IMR-90 (cell line): Measurements from ENCODE around the gene MINDY3. TPM values are rescaled to one million over a fixed set of nuclear protein-coding genes. Genes with fewer than 3 reads are reported as not detected.

Experiments used
- ATAC-seq: fragments of 200-7000 bp; cut with Tn5 transposase; 2 replicates; pipeline ENCODE4 v1.9.1; 2020; ENCODE audit warnings: low read depth, mild to moderate bottlenecking, moderate library complexity
- BruUV-seq: library from RNA; stranded (reverse); fragments of 400-500 nt; replicated peaks from 2 replicates; lab custom pipeline; 2021; lab: Mats Ljungman, UMichigan
- CTCF ChIA-PET: fragments of 300-600 bp; formaldehyde crosslinking; extraction: SDS; loops from one replicate; lab custom pipeline; 2021; ENCODE audit warnings: antibody characterized with exemption; lab: Yijun Ruan, JAX
- POLR2A ChIA-PET: fragments of 300-600 bp; sonication (Branson Sonifier 250); formaldehyde crosslinking; loops from one replicate; lab custom pipeline; 2022; ENCODE audit warnings: antibody characterized with exemption; ENCODE audit not compliant: unreplicated experiment; lab: Charles Lee
- DNase-seq: peaks from one replicate; pipeline ENCODE4 v3.0.0; 2013
- H2AFZ ChIP-seq: replicated peaks from 2 replicates; pipeline ENCODE3; 2013; ENCODE audit warnings: low read length, mild to moderate bottlenecking; ENCODE audit not compliant: poor library complexity
- H2AK5ac ChIP-seq: 2 replicates; pipeline ENCODE4 v1.6.1; 2013; ENCODE audit warnings: low read depth, low read length, inconsistent platforms
- H2AK9ac ChIP-seq: replicated peaks from 2 replicates; pipeline ENCODE3; 2013; ENCODE audit warnings: mild to moderate bottlenecking, low read depth, low read length, moderate library complexity; ENCODE audit not compliant: poor library complexity
- H2BK120ac ChIP-seq: 2 replicates; pipeline ENCODE4 v1.6.1; 2013; ENCODE audit warnings: low read depth, low read length, inconsistent platforms
- H2BK15ac ChIP-seq: 3 replicates; pipeline ENCODE4 v1.6.1; 2013; ENCODE audit warnings: low read depth, low read length, inconsistent platforms
- H2BK20ac ChIP-seq: 2 replicates; pipeline ENCODE4 v1.6.1; 2013; ENCODE audit warnings: low read depth, mild to moderate bottlenecking, inconsistent platforms, low read length, moderate library complexity
- H2BK5ac ChIP-seq: 2 replicates; pipeline ENCODE4 v1.6.1; 2013; ENCODE audit warnings: mild to moderate bottlenecking, low read depth, low read length, inconsistent platforms; ENCODE audit not compliant: poor library complexity, severe bottlenecking
- H3K14ac ChIP-seq: replicated peaks from 2 replicates; pipeline ENCODE4 v1.6.1; 2013; ENCODE audit warnings: low read depth, low read length, inconsistent platforms
- H3K18ac ChIP-seq: 2 replicates; pipeline ENCODE4 v1.6.1; 2013; ENCODE audit warnings: low read depth, low read length, control low read depth
- H3K23ac ChIP-seq: 2 replicates; pipeline ENCODE4 v1.6.1; 2013; ENCODE audit warnings: low read depth, low read length, inconsistent platforms
- H3K27ac ChIP-seq: 2 replicates; pipeline ENCODE4 v1.5.1; 2013; ENCODE audit warnings: mild to moderate bottlenecking, control low read depth, low read length; ENCODE audit not compliant: insufficient read depth
- H3K27me3 ChIP-seq: 2 replicates; pipeline ENCODE4 v1.6.1; 2013; ENCODE audit warnings: low read length; ENCODE audit not compliant: control insufficient read depth, insufficient read depth
- H3K36me3 ChIP-seq: 2 replicates; pipeline ENCODE4 v1.6.1; 2013; ENCODE audit warnings: low read length, mixed read lengths; ENCODE audit not compliant: control insufficient read depth, insufficient read depth
- H3K4ac ChIP-seq: 2 replicates; pipeline ENCODE4 v1.6.1; 2013; ENCODE audit warnings: low read depth, low read length, inconsistent platforms
- H3K4me1 ChIP-seq: 2 replicates; pipeline ENCODE4 v1.6.1; 2013; ENCODE audit warnings: low read length, mixed read lengths; ENCODE audit not compliant: control insufficient read depth, insufficient read depth
- H3K4me2 ChIP-seq: 2 replicates; pipeline ENCODE4 v1.6.1; 2013; ENCODE audit warnings: low read depth, mild to moderate bottlenecking, control low read depth, low read length, moderate library complexity
- H3K4me3 ChIP-seq: 2 replicates; pipeline ENCODE4 v1.5.1; 2013; ENCODE audit warnings: low read depth, mild to moderate bottlenecking, control low read depth, low read length, moderate library complexity; ENCODE audit not compliant: insufficient read depth
- H3K56ac ChIP-seq: 2 replicates; pipeline ENCODE4 v1.6.1; 2013; ENCODE audit warnings: low read length, inconsistent platforms; ENCODE audit not compliant: insufficient read depth; ENCODE audit errors: extremely low read depth
- H3K79me1 ChIP-seq, 2 experiments: 2 replicates each; pipeline ENCODE4 v1.6.1; 2013; ENCODE audit warnings: low read length in 2 of 2, inconsistent platforms in 1 of 2, low read depth in 1 of 2
- H3K9ac ChIP-seq: 2 replicates; pipeline ENCODE4 v1.6.1; 2013; ENCODE audit warnings: low read depth, low read length, control low read depth
- H3K9me1 ChIP-seq: 2 replicates; pipeline ENCODE4 v1.6.1; 2013; ENCODE audit warnings: low read length, inconsistent platforms; ENCODE audit not compliant: insufficient read depth
- H3K9me3 ChIP-seq: 2 replicates; pipeline ENCODE4 v1.6.1; 2013; ENCODE audit warnings: low read length; ENCODE audit not compliant: control insufficient read depth, insufficient read depth
- H4K20me1 ChIP-seq: 2 replicates; pipeline ENCODE4 v1.6.1; 2013; ENCODE audit warnings: low read length, inconsistent platforms; ENCODE audit not compliant: insufficient read depth
- H4K5ac ChIP-seq: 2 replicates; pipeline ENCODE4 v1.6.1; 2013; ENCODE audit warnings: mild to moderate bottlenecking, low read depth, low read length, control low read depth
- H4K8ac ChIP-seq, 2 experiments: 2 replicates each; pipeline ENCODE4 v1.6.1; 2013; ENCODE audit warnings: low read depth in 2 of 2, low read length in 2 of 2, control low read depth in 1 of 2, inconsistent platforms in 1 of 2
- H4K91ac ChIP-seq: 2 replicates; pipeline ENCODE4 v1.6.1; 2013; ENCODE audit warnings: low read depth, low read length, inconsistent platforms; ENCODE audit not compliant: insufficient read depth
- BHLHE40 ChIP-seq: fragments of 150-350 bp; IDR thresholded peaks from 2 replicates; pipeline ENCODE4 v1.6.1; 2016; ENCODE audit warnings: mild to moderate bottlenecking, low read depth, low read length
- CEBPB ChIP-seq: IDR thresholded peaks from 2 replicates; pipeline ENCODE4 v1.6.1; 2012; ENCODE audit warnings: low read depth, low read length, improper control_type of control experiment
- CHD1 ChIP-seq: IDR thresholded peaks from 2 replicates; pipeline ENCODE4 v1.6.1; 2012; ENCODE audit warnings: low read depth, low read length, improper control_type of control experiment
- FOS ChIP-seq: fragments of 150-350 bp; IDR thresholded peaks from 2 replicates; pipeline ENCODE4 v1.6.1; 2016; ENCODE audit warnings: low read depth, low read length
- MAFK ChIP-seq: IDR thresholded peaks from 2 replicates; pipeline ENCODE4 v1.6.1; 2012; ENCODE audit warnings: low read depth, low read length, improper control_type of control experiment
- MAZ ChIP-seq: IDR thresholded peaks from 2 replicates; pipeline ENCODE4 v1.6.1; 2012; ENCODE audit warnings: low read depth, mild to moderate bottlenecking, low read length, improper control_type of control experiment, moderate library complexity, borderline replicate concordance
- MXI1 ChIP-seq: IDR thresholded peaks from 2 replicates; pipeline ENCODE4 v1.6.1; 2012; ENCODE audit warnings: low read depth, mild to moderate bottlenecking, low read length, moderate library complexity, borderline replicate concordance
- NFE2L2 ChIP-seq: fragments of 150-350 bp; IDR thresholded peaks from 2 replicates; pipeline ENCODE4 v1.6.1; 2016; ENCODE audit warnings: low read depth, mild to moderate bottlenecking, low read length
- POLR2A ChIP-seq: IDR thresholded peaks from 2 replicates; pipeline ENCODE4 v1.6.1; 2012; ENCODE audit warnings: mild to moderate bottlenecking, low read depth, low read length
- RAD21 ChIP-seq: IDR thresholded peaks from 2 replicates; pipeline ENCODE4 v1.6.1; 2012; ENCODE audit warnings: low read length, improper control_type of control experiment
- RCOR1 ChIP-seq: IDR thresholded peaks from 2 replicates; pipeline ENCODE4 v1.6.1; 2012; ENCODE audit warnings: mild to moderate bottlenecking, low read length, improper control_type of control experiment; ENCODE audit not compliant: insufficient replicate concordance
- RFX5 ChIP-seq: IDR thresholded peaks from 2 replicates; pipeline ENCODE4 v1.8.0; 2012; ENCODE audit warnings: low read depth, mild to moderate bottlenecking, low read length, moderate library complexity
- SMC3 ChIP-seq: fragments of 150-350 bp; IDR thresholded peaks from 2 replicates; pipeline ENCODE4 v1.6.1; 2016; ENCODE audit warnings: low read depth, mild to moderate bottlenecking, antibody characterized with exemption, low read length, moderate library complexity
- WGBS, 2 experiments: methylation state at CpG; one replicate each; pipeline versions ENCODE4 v1.1.5 to v1.1.7; 2013; ENCODE audit warnings: missing lambda C conversion rate in 2 of 2; ENCODE audit not compliant: insufficient read length in 1 of 2; ENCODE audit errors: extremely low coverage in 2 of 2; 5-methylcytosine and 5-hydroxymethylcytosine counted together
- dilution Hi-C: fragments of 300-500 bp; cut with HindIII; formaldehyde crosslinking; loops from one replicate; pipeline ENCODE4 v1.14.3; 2018; ENCODE audit warnings: low sequenced_read_pairs; ENCODE audit not compliant: unreplicated experiment
- in situ Hi-C: fragments of 300-500 bp; cut with MboI; formaldehyde crosslinking; loops from 3 replicates; pipeline ENCODE4 v1.14.3; 2019; ENCODE audit warnings: low sequenced_read_pairs, inconsistent platforms, mixed read lengths
- intact Hi-C: fragments of 100-400 bp; cut with micrococcal nuclease; formaldehyde crosslinking; loops from 2 replicates; pipeline ENCODE4 v1.10.0; 2022
- polyA plus RNA-seq, 3 experiments: library from polyadenylated mRNA; depleted of rRNA; stranded (reverse); fragments of >200 nt; gene quantifications; 2 replicates each; pipeline ENCODE4 v1.2.3, GENCODE V29; 2012; ENCODE audit warnings: low replicate concordance in 1 of 3
- total RNA-seq: library from RNA; depleted of rRNA; stranded (reverse); fragments of >200 nt; gene quantifications from 2 replicates; pipeline ENCODE4 v1.2.3, GENCODE V29; 2012
- TF ChIP-seq, protein P1 (sequence below): conservative IDR thresholded peaks from 2 replicates; pipeline ENCODE4 v1.5.1; 2012; ENCODE audit warnings: mild to moderate bottlenecking, low read depth, low read length, improper control_type of control experiment
- TF ChIP-seq, protein P2 (sequence below): fragments of 150-350 bp; IDR thresholded peaks from 2 replicates; pipeline ENCODE4 v1.6.1; 2016; ENCODE audit warnings: low read depth, mild to moderate bottlenecking, low read length, moderate library complexity, borderline replicate concordance
- TF ChIP-seq, protein P3 (sequence below): fragments of 150-350 bp; IDR thresholded peaks from 2 replicates; pipeline ENCODE4 v1.6.1; 2017; ENCODE audit warnings: mild to moderate bottlenecking, antibody characterized with exemption, low read length, low read depth

Gene MINDY3
- total and polyA plus RNA-seq, 2 of the 4 experiments (the other 2 are of a cell fraction) = 13.9 to 14.5 TPM

DNA sequence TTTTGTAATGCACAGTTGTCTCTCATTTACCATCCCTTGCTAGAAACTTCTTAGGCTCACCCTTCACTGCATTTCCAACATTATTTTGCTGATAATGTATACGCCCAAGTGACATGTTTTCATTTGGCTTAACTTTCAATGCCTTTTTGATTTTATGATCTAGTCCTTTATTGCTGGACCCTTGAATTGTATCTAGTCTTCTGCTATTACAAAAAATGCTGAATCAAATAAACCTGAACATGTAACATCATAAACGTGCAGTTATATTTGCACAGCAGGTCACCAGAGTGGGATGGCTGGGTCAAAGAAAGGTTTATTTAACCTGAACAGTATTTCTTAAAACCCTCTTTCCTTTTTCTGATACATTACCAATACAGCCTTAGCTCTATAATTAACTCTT is 63.0 kb downstream of the MINDY3 start:
- in situ Hi-C loops (no loop called here), dilution Hi-C loops (no loop called here), intact Hi-C loops (no loop called here)
- no TSS peak for BruUV-seq
- Histone ChIP-seq H3K27me3 (no peaks in the 10 kb centered on the region), H4K91ac (no peak overlapping the region), H3K56ac (no peak overlapping the region), H2BK15ac (no peak overlapping the region), H4K5ac (no peak overlapping the region), H2AK9ac (no peak overlapping the region), H4K8ac (no peak overlapping the region), H3K23ac (no peak overlapping the region), H3K9me3 (no peaks in the 10 kb centered on the region), H3K27ac (no peak overlapping the region), H4K20me1 (no peaks in the 10 kb centered on the region), H3K4me1 (peaks cover under 1% of the 10 kb centered on the region; the same call in 1 of the 2 replicates), H2AK5ac (no peak overlapping the region), H2BK120ac (no peak overlapping the region), H2AFZ (no peak overlapping the region), H3K4me2 (no peak overlapping the region), H3K14ac (no peak overlapping the region), H3K18ac (no peak overlapping the region), H2BK20ac (no peak overlapping the region), H3K4ac (no peak overlapping the region), H2BK5ac (no peak overlapping the region), H3K36me3 (peaks cover 3% of the 10 kb centered on the region; the same call in 1 of the 2 replicates), H3K9me1 (no peaks in the 10 kb centered on the region), H3K79me1 (peaks cover 0 to 5% of the 10 kb centered on the region in 2 experiments; a peak in 1 of 4 replicates), H3K9ac (no peak overlapping the region), H3K4me3 (no peak overlapping the region)
- TF ChIP-seq RAD21 = no peak
- TF ChIP-seq, protein P1, sequence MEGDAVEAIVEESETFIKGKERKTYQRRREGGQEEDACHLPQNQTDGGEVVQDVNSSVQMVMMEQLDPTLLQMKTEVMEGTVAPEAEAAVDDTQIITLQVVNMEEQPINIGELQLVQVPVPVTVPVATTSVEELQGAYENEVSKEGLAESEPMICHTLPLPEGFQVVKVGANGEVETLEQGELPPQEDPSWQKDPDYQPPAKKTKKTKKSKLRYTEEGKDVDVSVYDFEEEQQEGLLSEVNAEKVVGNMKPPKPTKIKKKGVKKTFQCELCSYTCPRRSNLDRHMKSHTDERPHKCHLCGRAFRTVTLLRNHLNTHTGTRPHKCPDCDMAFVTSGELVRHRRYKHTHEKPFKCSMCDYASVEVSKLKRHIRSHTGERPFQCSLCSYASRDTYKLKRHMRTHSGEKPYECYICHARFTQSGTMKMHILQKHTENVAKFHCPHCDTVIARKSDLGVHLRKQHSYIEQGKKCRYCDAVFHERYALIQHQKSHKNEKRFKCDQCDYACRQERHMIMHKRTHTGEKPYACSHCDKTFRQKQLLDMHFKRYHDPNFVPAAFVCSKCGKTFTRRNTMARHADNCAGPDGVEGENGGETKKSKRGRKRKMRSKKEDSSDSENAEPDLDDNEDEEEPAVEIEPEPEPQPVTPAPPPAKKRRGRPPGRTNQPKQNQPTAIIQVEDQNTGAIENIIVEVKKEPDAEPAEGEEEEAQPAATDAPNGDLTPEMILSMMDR = no peak
- TF ChIP-seq MAFK = no peak
- TF ChIP-seq SMC3 = no peak
- no peak for TF ChIP-seq MAZ
- TF ChIP-seq, protein P2, sequence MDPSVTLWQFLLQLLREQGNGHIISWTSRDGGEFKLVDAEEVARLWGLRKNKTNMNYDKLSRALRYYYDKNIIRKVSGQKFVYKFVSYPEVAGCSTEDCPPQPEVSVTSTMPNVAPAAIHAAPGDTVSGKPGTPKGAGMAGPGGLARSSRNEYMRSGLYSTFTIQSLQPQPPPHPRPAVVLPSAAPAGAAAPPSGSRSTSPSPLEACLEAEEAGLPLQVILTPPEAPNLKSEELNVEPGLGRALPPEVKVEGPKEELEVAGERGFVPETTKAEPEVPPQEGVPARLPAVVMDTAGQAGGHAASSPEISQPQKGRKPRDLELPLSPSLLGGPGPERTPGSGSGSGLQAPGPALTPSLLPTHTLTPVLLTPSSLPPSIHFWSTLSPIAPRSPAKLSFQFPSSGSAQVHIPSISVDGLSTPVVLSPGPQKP = no peak
- no peak for TF ChIP-seq MXI1
- no peak for TF ChIP-seq NFE2L2
- TF ChIP-seq BHLHE40 = no peak
- TF ChIP-seq, protein P3, sequence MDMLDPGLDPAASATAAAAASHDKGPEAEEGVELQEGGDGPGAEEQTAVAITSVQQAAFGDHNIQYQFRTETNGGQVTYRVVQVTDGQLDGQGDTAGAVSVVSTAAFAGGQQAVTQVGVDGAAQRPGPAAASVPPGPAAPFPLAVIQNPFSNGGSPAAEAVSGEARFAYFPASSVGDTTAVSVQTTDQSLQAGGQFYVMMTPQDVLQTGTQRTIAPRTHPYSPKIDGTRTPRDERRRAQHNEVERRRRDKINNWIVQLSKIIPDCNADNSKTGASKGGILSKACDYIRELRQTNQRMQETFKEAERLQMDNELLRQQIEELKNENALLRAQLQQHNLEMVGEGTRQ = no peak
- TF ChIP-seq RFX5 = no peak
- no peak for TF ChIP-seq CHD1
- TF ChIP-seq RCOR1 = no peak
- TF ChIP-seq CEBPB = no peak
- no peak for TF ChIP-seq FOS
- TF ChIP-seq POLR2A = no peak
- no peak for DNase-seq
- no CpG with 5 or more reads among the region's 2 CpGs for WGBS, 2 experiments
- CTCF ChIA-PET = no interaction called here
- POLR2A ChIA-PET = no interaction called here
- no peak for ATAC-seq
